HEK293T (cell line): ENCODE data around the gene HAP1.

ENCODE experiments used
- BHLHE40 ChIP-seq: fragments of 450-650 bp; IDR thresholded peaks from 2 replicates; pipeline ENCODE4 v1.6.1; 2016; ENCODE audit warnings: mild to moderate bottlenecking, moderate library complexity, borderline replicate concordance
- CTBP1 ChIP-seq: fragments of 450-650 bp; IDR thresholded peaks from 2 replicates; pipeline ENCODE4 v1.6.1; 2016; ENCODE audit warnings: borderline replicate concordance
- FOXA1 ChIP-seq: fragments of 450-650 bp; IDR thresholded peaks from 2 replicates; pipeline ENCODE4 v1.6.1; 2016; ENCODE audit warnings: mild to moderate bottlenecking
- L3MBTL2 ChIP-seq: fragments of 450-650 bp; conservative IDR thresholded peaks from 2 replicates; pipeline ENCODE4 v1.6.1; 2016; ENCODE audit warnings: mild to moderate bottlenecking
- LEF1 ChIP-seq: fragments of 450-650 bp; IDR thresholded peaks from 2 replicates; pipeline ENCODE4 v1.6.1; 2017; ENCODE audit warnings: mild to moderate bottlenecking, borderline replicate concordance
- NFRKB ChIP-seq: fragments of 450-650 bp; IDR thresholded peaks from 2 replicates; pipeline ENCODE4 v1.6.1; 2016; ENCODE audit warnings: mild to moderate bottlenecking, moderate library complexity
- SP1 ChIP-seq: fragments of 450-650 bp; IDR thresholded peaks from 2 replicates; pipeline ENCODE4 v1.6.1; 2017
- ZNF384 ChIP-seq: fragments of 450-650 bp; IDR thresholded peaks from 2 replicates; pipeline ENCODE4 v1.6.1; 2016

DNA sequence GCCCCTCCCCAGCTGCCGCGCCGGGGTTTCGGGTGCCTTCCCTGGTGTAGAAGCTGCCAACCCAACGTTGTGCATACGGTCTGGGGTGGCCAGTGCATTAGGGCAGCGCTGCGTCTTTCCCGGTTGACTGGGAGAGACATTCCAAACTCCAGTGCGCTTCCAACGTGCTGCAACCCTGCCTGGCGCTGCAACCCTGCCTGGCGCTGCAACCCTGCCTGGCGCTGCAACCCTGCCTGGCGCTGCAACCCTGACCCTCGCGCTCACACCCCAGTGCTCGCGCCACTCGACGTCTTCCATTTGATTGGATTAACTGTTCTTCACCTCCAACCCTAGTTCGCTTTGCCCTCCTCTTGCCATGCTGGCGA, 488 bp upstream of the HAP1 start:
- TF ChIP-seq NFRKB (no peak), LEF1 (no peak), SP1 (no peak), CTBP1 (no peak), FOXA1 (no peak), ZNF384 (no peak), BHLHE40 (no peak), L3MBTL2 (no peak; the same call in 1 of the 2 replicates)
